ENCODE results near the gene CYP4V2.

DNA sequence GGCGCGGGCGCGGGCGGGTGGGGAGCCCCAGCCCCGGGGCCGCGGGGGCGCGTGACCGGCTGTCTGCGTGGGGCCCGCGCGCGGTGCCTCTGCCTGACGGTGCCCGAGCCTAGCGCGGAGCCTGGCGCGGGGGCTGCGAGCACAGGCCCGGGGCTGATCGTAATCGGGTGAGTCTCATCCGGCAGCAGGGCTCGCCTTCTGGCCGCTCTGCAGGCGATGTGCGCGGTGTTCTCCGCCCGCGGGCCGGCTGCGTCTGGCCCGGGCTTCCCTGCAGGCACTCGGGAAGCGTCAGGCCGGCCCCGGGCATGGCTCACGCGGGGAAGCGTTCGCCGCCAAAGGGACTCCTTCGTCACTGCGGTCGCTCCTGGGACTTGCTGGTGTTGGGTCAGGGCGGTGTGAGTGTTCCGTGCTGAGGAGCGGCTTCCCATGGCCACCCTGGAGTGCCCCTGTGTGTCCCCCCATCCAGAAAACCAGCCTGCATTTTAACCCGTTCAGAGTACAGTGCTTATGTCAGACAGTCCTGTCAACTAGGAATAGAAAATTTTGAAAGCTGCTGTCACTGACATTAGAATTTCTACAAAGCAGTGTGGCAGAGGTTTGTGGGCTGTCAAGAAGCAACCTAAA lies 46.3 kb upstream of the CYP4V2 start:
- no peak for TF ChIP-seq POLR2A (IDR thresholded peaks at IDR 0.05; ENCODE audit: low read length)
- no peak for TF ChIP-seq GATA1 (IDR thresholded peaks at IDR 0.05; ENCODE audit: low read depth, low read length)

All from erythroblast (primary cell).